Lower lobe of right lung (tissue), 2 donors: ENCODE data around the gene YIF1A. TPM values are rescaled to one million over a fixed set of nuclear protein-coding genes. Genes with fewer than 3 reads are reported as not detected.
A peak's percentile ranks its signal among the peaks of the same experiment; 100 is the strongest.

ENCODE experiments used
- ATAC-seq, 2 donors: fragments of 200-7000 bp; cut with Tn5 transposase; one replicate each; pipeline ENCODE4 v1.9.1; 2020 to 2022; ENCODE audit warnings: mild to moderate bottlenecking in 2 of 2, moderate library complexity in 2 of 2
- DNase-seq: peaks from one replicate; pipeline ENCODE4 v3.0.0-alpha.2; 2020
- H3K27ac ChIP-seq: fragments of 200-600 bp; one replicate; pipeline ENCODE4 v1.8.0; 2022
- H3K27me3 ChIP-seq: fragments of 200-600 bp; one replicate; pipeline ENCODE4 v1.8.0; 2022; ENCODE audit warnings: low read depth
- H3K36me3 ChIP-seq: fragments of 200-600 bp; one replicate; pipeline ENCODE4 v1.8.0; 2022; ENCODE audit warnings: mild to moderate bottlenecking
- H3K4me1 ChIP-seq: fragments of 200-600 bp; one replicate; pipeline ENCODE4 v1.8.0; 2022
- H3K4me3 ChIP-seq: fragments of 200-600 bp; one replicate; pipeline ENCODE4 v1.8.0; 2022; ENCODE audit warnings: mild to moderate bottlenecking
- H3K9me3 ChIP-seq: fragments of 200-600 bp; one replicate; pipeline ENCODE4 v1.8.0; 2022
- CTCF ChIP-seq: fragments of 200-600 bp; IDR thresholded peaks from one replicate; pipeline ENCODE4 v1.8.0; 2022; ENCODE audit warnings: antibody characterized with exemption, mild to moderate bottlenecking
- intact Hi-C: fragments of 100-400 bp; cut with DNase I; formaldehyde crosslinking; loops from one replicate; pipeline ENCODE4 v1.11.0; 2022
- total RNA-seq: library from RNA; stranded (reverse); fragmentation: NEBNext Ultra II Directional; extraction: Animal tissue kit (Norgen Biotek cat#: 25700); gene quantifications from one replicate; pipeline ENCODE4 v1.2.1, GENCODE V29; 2021
- donor health status: DM: no; HTN: yes; CAD: no; lungs with severe emphysema.

The YIF1A gene
- total RNA-seq, 1 donor from 2014 or later, result 67.8 TPM

- TF ChIP-seq CTCF, result peak; percentile 17
- Histone ChIP-seq H3K9me3 (no peaks in the 10 kb centered on the region), H3K27ac (peak overlapping the region; percentile 91), H3K4me1 (peaks cover 29% of the 10 kb centered on the region), H3K27me3 (no peaks in the 10 kb centered on the region), H3K4me3 (peak overlapping the region; percentile 81), H3K36me3 (peaks cover 39% of the 10 kb centered on the region)
- ATAC-seq (peak; percentile 91), DNase-seq (peak; percentile 92)
- intact Hi-C loops, result no loop called here
Observed at GRCh38 chr11:66267379-66268243, 21.3 kb downstream of the YIF1A start.

GRCh38 chr11:66267039-66267378, 21.9 kb downstream of the YIF1A start:
- ATAC-seq, result no peak
- TF ChIP-seq CTCF, result no peak
- intact Hi-C loops, result no loop called here
- peaks cover 29% of the 10 kb centered on the region for H3K4me1 ChIP-seq
- no peaks in the 10 kb centered on the region for H3K27me3 ChIP-seq
- H3K4me3 ChIP-seq, result peak overlapping the region; percentile 81
- H3K27ac ChIP-seq, result peak overlapping the region; percentile 91
- H3K9me3 ChIP-seq, result no peaks in the 10 kb centered on the region
- H3K36me3 ChIP-seq, result peaks cover 39% of the 10 kb centered on the region
- DNase-seq, result no peak

GRCh38 chr11:66266378-66267038, 22.4 kb downstream of the YIF1A start:
- H3K27me3 ChIP-seq, result no peaks in the 10 kb centered on the region
- no peak for TF ChIP-seq CTCF
- no peak for ATAC-seq
- H3K9me3 ChIP-seq, result no peaks in the 10 kb centered on the region
- peak overlapping the region; percentile 91 for H3K27ac ChIP-seq
- H3K4me1 ChIP-seq, result peaks cover 29% of the 10 kb centered on the region
- H3K36me3 ChIP-seq, result peaks cover 38% of the 10 kb centered on the region
- DNase-seq, result no peak
- intact Hi-C loops, result no loop called here
- peak overlapping the region; percentile 81 for H3K4me3 ChIP-seq

- no peak for TF ChIP-seq CTCF
- peaks cover 36% of the 10 kb centered on the region for H3K36me3 ChIP-seq
- DNase-seq, result no peak
- ATAC-seq, result no peak
- H3K4me1 ChIP-seq, result peaks cover 25% of the 10 kb centered on the region
- no peak overlapping the region for H3K27ac ChIP-seq
- no peaks in the 10 kb centered on the region for H3K9me3 ChIP-seq
- no peak overlapping the region for H3K4me3 ChIP-seq
- H3K27me3 ChIP-seq, result no peaks in the 10 kb centered on the region
- intact Hi-C loops, result no loop called here
Observed at GRCh38 chr11:66265531-66266377, 23.2 kb downstream of the YIF1A start.

- intact Hi-C loops, result loop anchor here (5.0 kb wide), 1 partner anchor 43 kb away; no protein-coding TSS in a partner anchor
- Histone ChIP-seq H3K4me3 (no peak overlapping the region), H3K36me3 (peaks cover 40% of the 10 kb centered on the region), H3K9me3 (no peaks in the 10 kb centered on the region), H3K4me1 (peaks cover 18% of the 10 kb centered on the region), H3K27me3 (no peaks in the 10 kb centered on the region), H3K27ac (no peak overlapping the region)
- ATAC-seq (no peak), DNase-seq (no peak)
- TF ChIP-seq CTCF, result peak; percentile 12
Observed at GRCh38 chr11:66264914-66265313, 24.0 kb downstream of the YIF1A start.
